HG03342 (cell line): ENCODE measurements around the gene FMO5.
"Not testable (repeated sequence)": the region's sequence is repeated elsewhere in the genome, so short reads cannot be mapped to it uniquely, and the experiment has no call there.

ENCODE experiments used
- ATAC-seq: cut with Tn5 transposase; IDR thresholded peaks from one replicate; pipeline ENCODE4 v1.9.1; 2021; ENCODE audit warnings: mild to moderate bottlenecking, moderate library complexity; ENCODE audit not compliant: unreplicated experiment

Gene FMO5

GRCh38 chr1:147225193-147225730, at the start of gene FMO5:
TSS of gene FMO5 (minus strand) at chr1:147225339. CDS start at chr1:147225029, 310 bp downstream.
- ATAC-seq: peak; percentile 77

- no peak for ATAC-seq
These were observed 48.5 kb upstream of the FMO5 start for GRCh38 chr1:147273409-147274336.

- ATAC-seq: no peak
These were observed 46.9 kb upstream of the FMO5 start for GRCh38 chr1:147272042-147272441.

GRCh38 chr1:147270721-147271120, 45.6 kb upstream of the FMO5 start:
- ATAC-seq: no peak

- no peak for ATAC-seq
These were observed 42.6 kb upstream of the FMO5 start for GRCh38 chr1:147267711-147268110.

- no peak for ATAC-seq
These were observed 41.2 kb upstream of the FMO5 start for GRCh38 chr1:147266381-147266780.

- ATAC-seq: no peak
These were observed 39.1 kb upstream of the FMO5 start for GRCh38 chr1:147264158-147264768.

GRCh38 chr1:147260956-147261355, 35.8 kb upstream of the FMO5 start:
- ATAC-seq: no peak

GRCh38 chr1:147252540-147252939, 27.4 kb upstream of the FMO5 start:
- ATAC-seq: no peak

- ATAC-seq: no peak
These were observed 22.6 kb upstream of the FMO5 start for GRCh38 chr1:147247656-147248238.

GRCh38 chr1:147246910-147247655, 21.9 kb upstream of the FMO5 start:
- no peak for ATAC-seq

- no peak for ATAC-seq
These were observed 21.0 kb upstream of the FMO5 start for GRCh38 chr1:147246044-147246690.

- ATAC-seq: no peak
These were observed 20.5 kb upstream of the FMO5 start for GRCh38 chr1:147245586-147246021.

GRCh38 chr1:147245129-147245528, 20.0 kb upstream of the FMO5 start:
- ATAC-seq: no peak

- ATAC-seq: no peak
These were observed 18.7 kb upstream of the FMO5 start for GRCh38 chr1:147243841-147244240.

GRCh38 chr1:147243228-147243685, 18.1 kb upstream of the FMO5 start:
- peak; percentile 21 for ATAC-seq

- ATAC-seq: peak; percentile 82
These were observed 17.5 kb upstream of the FMO5 start, which contains the start of gene CHD1L for GRCh38 chr1:147242449-147243227. TSS of gene CHD1L (plus strand) at chr1:147242684. CDS start at chr1:147242704, 20 bp downstream.

- ATAC-seq: no peak
These were observed 16.9 kb upstream of the FMO5 start for GRCh38 chr1:147241934-147242448.

- not testable (repeated sequence) for ATAC-seq
These were observed 15.1 kb upstream of the FMO5 start for GRCh38 chr1:147240131-147240721.
